ENCODE results near the gene GALNT2.
A peak's percentile ranks its signal among the peaks of the same experiment; 100 is the strongest.

The GALNT2 gene

GRCh38 chr1:230074762-230075161 is 7.7 kb downstream of the GALNT2 start:
- TF ChIP-seq, protein P1, sequence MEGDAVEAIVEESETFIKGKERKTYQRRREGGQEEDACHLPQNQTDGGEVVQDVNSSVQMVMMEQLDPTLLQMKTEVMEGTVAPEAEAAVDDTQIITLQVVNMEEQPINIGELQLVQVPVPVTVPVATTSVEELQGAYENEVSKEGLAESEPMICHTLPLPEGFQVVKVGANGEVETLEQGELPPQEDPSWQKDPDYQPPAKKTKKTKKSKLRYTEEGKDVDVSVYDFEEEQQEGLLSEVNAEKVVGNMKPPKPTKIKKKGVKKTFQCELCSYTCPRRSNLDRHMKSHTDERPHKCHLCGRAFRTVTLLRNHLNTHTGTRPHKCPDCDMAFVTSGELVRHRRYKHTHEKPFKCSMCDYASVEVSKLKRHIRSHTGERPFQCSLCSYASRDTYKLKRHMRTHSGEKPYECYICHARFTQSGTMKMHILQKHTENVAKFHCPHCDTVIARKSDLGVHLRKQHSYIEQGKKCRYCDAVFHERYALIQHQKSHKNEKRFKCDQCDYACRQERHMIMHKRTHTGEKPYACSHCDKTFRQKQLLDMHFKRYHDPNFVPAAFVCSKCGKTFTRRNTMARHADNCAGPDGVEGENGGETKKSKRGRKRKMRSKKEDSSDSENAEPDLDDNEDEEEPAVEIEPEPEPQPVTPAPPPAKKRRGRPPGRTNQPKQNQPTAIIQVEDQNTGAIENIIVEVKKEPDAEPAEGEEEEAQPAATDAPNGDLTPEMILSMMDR (IDR thresholded peaks at IDR 0.05; ENCODE audit: insufficient read depth, low read depth, low read length, missing control alignments), result no peak
- H3K4me3 ChIP-seq (ENCODE audit: low read length), result no peak overlapping the region
- DNase-seq (ENCODE audit: low read depth), result no peak

DNA sequence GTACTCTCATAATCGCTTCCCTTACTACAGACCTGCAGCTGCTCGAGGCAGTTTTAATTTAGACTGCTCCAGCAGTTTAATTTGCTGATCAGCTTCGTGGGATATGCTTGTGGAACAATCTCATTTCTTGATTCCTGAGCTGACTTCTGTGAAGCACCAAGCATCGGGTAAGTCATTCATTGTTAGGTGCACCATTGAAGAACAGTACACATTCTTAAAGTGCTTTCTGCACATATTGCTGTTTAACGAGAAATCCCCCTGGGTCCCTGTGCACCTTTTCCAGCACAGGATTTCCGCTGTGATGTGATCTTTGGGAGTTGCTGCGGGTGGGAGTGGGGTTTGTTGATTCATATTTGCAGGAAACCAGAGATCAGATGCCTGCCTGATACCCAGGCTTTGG is 9.1 kb downstream of the GALNT2 start:
- H3K4me3 ChIP-seq (ENCODE audit: low read length), result no peak overlapping the region
- TF ChIP-seq, protein P1 (IDR thresholded peaks at IDR 0.05; ENCODE audit: insufficient read depth, low read depth, low read length, missing control alignments), result no peak
- DNase-seq (ENCODE audit: low read depth), result no peak

DNA sequence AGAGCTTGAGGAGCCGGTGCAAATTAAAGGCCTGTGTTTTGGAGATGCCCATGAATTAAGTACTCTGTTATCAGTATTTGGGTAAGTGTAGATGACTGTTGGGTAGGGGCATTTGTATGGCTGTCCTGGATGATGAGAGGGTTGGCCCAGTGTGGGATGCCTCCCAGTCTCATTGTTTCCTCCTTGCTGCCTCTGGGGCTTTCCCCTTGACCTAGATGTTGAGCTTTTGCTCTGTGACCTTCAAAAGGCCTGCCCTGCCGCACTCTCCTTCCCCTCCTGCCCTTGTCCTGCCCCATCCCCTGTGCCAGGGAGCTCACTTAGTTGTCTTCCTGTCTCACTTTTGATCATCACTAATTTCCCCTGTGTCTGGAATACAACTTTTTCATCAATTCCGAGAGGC is 10.0 kb downstream of the GALNT2 start:
- TF ChIP-seq, protein P1 (IDR thresholded peaks at IDR 0.05; ENCODE audit: insufficient read depth, low read depth, low read length, missing control alignments), result no peak
- no peak overlapping the region for H3K4me3 ChIP-seq (ENCODE audit: low read length)
- DNase-seq (ENCODE audit: low read depth), result no peak

DNA sequence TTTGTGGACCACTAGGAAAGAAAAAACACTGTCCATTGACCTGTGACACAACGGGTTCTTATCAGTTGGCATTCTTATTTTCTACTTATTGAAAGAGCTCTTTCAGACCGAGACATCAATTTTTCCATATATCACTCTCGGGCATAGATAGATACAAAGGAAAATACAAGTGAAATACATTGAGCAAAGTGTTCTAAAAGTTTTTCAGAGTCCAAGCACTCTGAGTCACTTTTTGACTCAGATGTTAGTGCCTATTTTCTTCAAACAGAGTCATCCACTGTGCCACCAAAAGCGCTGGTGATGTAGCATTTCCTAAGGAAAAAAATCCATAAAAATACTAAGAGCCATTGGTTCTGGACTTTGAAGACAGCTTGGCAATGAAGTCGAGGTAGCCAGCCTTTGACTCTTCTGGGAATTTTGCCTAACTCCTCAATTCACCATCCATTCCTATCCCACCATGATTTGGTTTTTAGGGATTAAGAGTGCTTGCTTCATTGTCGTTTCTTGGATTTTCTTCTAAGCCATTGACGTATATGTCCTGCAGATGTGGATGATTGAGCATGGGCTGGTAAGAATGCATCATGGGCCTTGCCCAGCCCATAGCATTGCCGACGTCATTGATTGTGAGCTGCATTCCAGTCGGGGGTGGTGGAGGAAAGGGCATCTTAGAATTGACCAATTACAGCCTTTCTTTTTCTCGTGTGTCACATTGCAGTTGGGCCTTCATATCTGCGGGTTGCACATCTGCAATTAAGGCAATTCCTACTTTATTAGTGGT is 10.6 kb downstream of the GALNT2 start:
- TF ChIP-seq, protein P1 (IDR thresholded peaks at IDR 0.05; ENCODE audit: insufficient read depth, low read depth, low read length, missing control alignments), result no peak
- no peak overlapping the region for H3K4me3 ChIP-seq (ENCODE audit: low read length)
- DNase-seq (ENCODE audit: low read depth), result peak; percentile 33

- no peak for DNase-seq (ENCODE audit: low read depth)
- TF ChIP-seq, protein P1 (IDR thresholded peaks at IDR 0.05; ENCODE audit: insufficient read depth, low read depth, low read length, missing control alignments), result no peak
These were observed 12.4 kb downstream of the GALNT2 start for GRCh38 chr1:230079199-230080024.

GRCh38 chr1:230080822-230081221 is 13.8 kb downstream of the GALNT2 start:
- no peak for DNase-seq (ENCODE audit: low read depth)
- TF ChIP-seq, protein P1 (IDR thresholded peaks at IDR 0.05; ENCODE audit: insufficient read depth, low read depth, low read length, missing control alignments), result no peak
- no peak overlapping the region for H3K4me3 ChIP-seq (ENCODE audit: low read length)

More at GRCh38 chr1:230079199-230080024, 12.4 kb downstream of the GALNT2 start:
- H3K4me3 ChIP-seq (ENCODE audit: low read length), result no peak overlapping the region

Measured in epithelial cell of esophagus (primary cell).